K562 (cell line): ENCODE results near the gene CACNA2D2. TPM values are rescaled to one million over a fixed set of nuclear protein-coding genes. Genes with fewer than 3 reads are reported as not detected.
A peak's percentile ranks its signal among the peaks of the same experiment; 100 is the strongest.

Source experiments
- ATAC-seq: fragments of 200-7000 bp; cut with Tn5 transposase; 3 replicates; pipeline ENCODE4 v1.9.1; 2020; ENCODE audit warnings: moderate library complexity
- BruUV-seq: library from RNA; stranded (reverse); fragments of 400-500 nt; replicated peaks from 2 replicates; lab custom pipeline; 2021; lab: Mats Ljungman, UMichigan
- CTCF ChIA-PET: fragments of 300-600 bp; formaldehyde crosslinking; extraction: SDS; loops from one replicate; lab custom pipeline; 2021; ENCODE audit warnings: low intra/inter-chr PET ratio; lab: Yijun Ruan, JAX
- POLR2A ChIA-PET: fragments of 300-600, 350-650 bp; sonication (Branson Sonifier 250); formaldehyde crosslinking; extraction: SDS; loops from one replicate; lab custom pipeline; 2021; ENCODE audit warnings: antibody characterized with exemption, inconsistent platforms; lab: Yijun Ruan, JAX
- DNase-seq, 4 experiments: peaks; one replicate each; pipeline versions ENCODE4 v3.0.0 to v3.0.0-alpha.2; 2011 to 2018; ENCODE audit warnings: low spot score in 3 of 4, mixed read lengths in 3 of 4; ENCODE audit errors: extremely low read depth in 1 of 4
- FAIRE-seq: peaks from 2 replicates; lab custom pipeline; 2011; peaks lifted over from hg19 to GRCh38; lab: Jason Lieb, UNC
- H2AFZ ChIP-seq: 2 replicates; pipeline ENCODE4 v1.6.0; 2011; ENCODE audit warnings: low read depth, low read length, control low read depth, inconsistent platforms
- H3K27ac ChIP-seq: fragments of 200-600 bp; 3 replicates; pipeline ENCODE4 v1.8.0; 2011; ENCODE audit warnings: low read depth, mild to moderate bottlenecking, control low read depth, inconsistent platforms, low read length, moderate library complexity, mixed read lengths; ENCODE audit errors: extremely low read depth
- H3K27me3 ChIP-seq, 2 experiments: fragments of 300-600 bp in 1 of 2; 2 replicates in 1 of 2; 3 replicates in 1 of 2; pipeline versions ENCODE4 v1.6.0 to v1.8.0; 2011; ENCODE audit warnings: inconsistent platforms in 2 of 2, low read length in 2 of 2, mild to moderate bottlenecking in 1 of 2, mixed read lengths in 1 of 2, moderate library complexity in 1 of 2; ENCODE audit not compliant: control insufficient read depth in 2 of 2, insufficient read depth in 2 of 2
- H3K36me3 ChIP-seq: fragments of 300-600 bp; 3 replicates; pipeline ENCODE4 v1.8.0; 2011; ENCODE audit warnings: mild to moderate bottlenecking, low read length, inconsistent platforms; ENCODE audit not compliant: control insufficient read depth, insufficient read depth
- H3K4me1 ChIP-seq, 2 experiments: fragments of 200-600 bp in 1 of 2; replicated peaks in 1 of 2; 2 replicates in 1 of 2; 3 replicates in 1 of 2; pipeline versions ENCODE4 v1.5.1 to v1.8.0; 2011; ENCODE audit warnings: inconsistent platforms in 2 of 2, low read length in 2 of 2, mild to moderate bottlenecking in 1 of 2, mixed read lengths in 1 of 2, moderate library complexity in 1 of 2; ENCODE audit not compliant: control insufficient read depth in 2 of 2, insufficient read depth in 2 of 2
- H3K4me2 ChIP-seq: 2 replicates; pipeline ENCODE4 v1.6.1; 2011; ENCODE audit warnings: low read length, control low read depth, inconsistent platforms, mixed read lengths; ENCODE audit not compliant: insufficient read depth
- H3K4me3 ChIP-seq: fragments of 200-600 bp; sonication (generic), shearing (Covaris generic); 2 replicates; pipeline ENCODE4 v1.5.1; 2016; ENCODE audit warnings: control low read depth, inconsistent platforms
- H3K79me2 ChIP-seq: fragments of 200-600 bp; 3 replicates; pipeline ENCODE4 v1.8.0; 2011; ENCODE audit warnings: low read length, inconsistent platforms; ENCODE audit not compliant: control insufficient read depth, insufficient read depth
- H3K9ac ChIP-seq, 2 experiments: 2 replicates each; pipeline versions ENCODE4 v1.6.0 to v1.6.1; 2011; ENCODE audit warnings: low read depth in 2 of 2, low read length in 2 of 2, control low read depth in 1 of 2, inconsistent platforms in 1 of 2, mild to moderate bottlenecking in 1 of 2, mixed read lengths in 1 of 2; ENCODE audit not compliant: insufficient read depth in 1 of 2
- H3K9me1 ChIP-seq: one replicate; pipeline ENCODE4 v1.6.0; 2011; ENCODE audit warnings: inconsistent platforms, mild to moderate bottlenecking, low read length, moderate library complexity; ENCODE audit not compliant: control insufficient read depth, insufficient read depth
- H3K9me3 ChIP-seq: replicated peaks from 2 replicates; pipeline ENCODE4 v1.5.1; 2011; ENCODE audit warnings: low read depth, low read length, inconsistent platforms; ENCODE audit not compliant: control insufficient read depth, insufficient read depth
- H4K20me1 ChIP-seq: replicated peaks from 2 replicates; pipeline ENCODE4 v1.6.1; 2011; ENCODE audit warnings: low read length, inconsistent platforms, mixed read lengths; ENCODE audit not compliant: control insufficient read depth, insufficient read depth
- ARHGAP35 ChIP-seq: fragments of 450-650 bp; IDR thresholded peaks from 2 replicates; pipeline ENCODE4 v1.6.1; 2018; ENCODE audit not compliant: partially characterized antibody
- CTCF ChIP-seq, 3 experiments: IDR thresholded peaks in 2 of 3; conservative IDR thresholded peaks in 1 of 3; 2 replicates each; pipeline ENCODE4 v1.5.1; 2011 to 2012; ENCODE audit warnings: low read length in 3 of 3, mild to moderate bottlenecking in 3 of 3, control low read depth in 2 of 3, improper control_type of control experiment in 1 of 3, inconsistent platforms in 1 of 3, low read depth in 1 of 3, mixed read lengths in 1 of 3, moderate library complexity in 1 of 3; ENCODE audit not compliant: insufficient read depth in 2 of 3
- ETV5 ChIP-seq: sonication (generic); formaldehyde crosslinking; IDR thresholded peaks from 2 replicates; pipeline ENCODE4 v1.4.0; 2020; ENCODE audit warnings: low read depth, mild to moderate bottlenecking, missing genetic modification reagents
- ZBTB33 ChIP-seq: sonication (generic); formaldehyde crosslinking; IDR thresholded peaks from 2 replicates; pipeline ENCODE4 v1.8.1; 2023; ENCODE audit warnings: mild to moderate bottlenecking, missing genetic modification reagents
- WGBS: fragments of 100-300 bp; shearing (Covaris generic); methylation state at CpG from one replicate; pipeline ENCODE4 v1.1.6; 2016; ENCODE audit warnings: low coverage, mixed read lengths; ENCODE audit not compliant: insufficient coverage; ENCODE audit errors: missing lambda C conversion rate; 5-methylcytosine and 5-hydroxymethylcytosine counted together
- in situ Hi-C: fragments of 300-500 bp; cut with MboI; formaldehyde crosslinking; loops from 4 replicates; pipeline ENCODE4 v1.15.0; 2018; ENCODE audit warnings: inconsistent platforms, mixed read lengths
- intact Hi-C: fragments of 100-400 bp; cut with micrococcal nuclease; formaldehyde crosslinking; loops from 2 replicates; pipeline ENCODE4 v1.14.2; 2022
- polyA plus RNA-seq, 8 experiments: library from polyadenylated mRNA; depleted of rRNA in 4 of 8; stranded (reverse) in 5 of 8; unstranded in 3 of 8; fragments of >200 nt; fragmentation: Nextera tagmentation in 2 of 8; fragmentation: Illumina TruSeq in 1 of 8; extraction: Ambion mirVana in 2 of 8; extraction: Trizol in 1 of 8; gene quantifications; 2 replicates each; pipeline versions ENCODE4 v1.2.1 to v1.2.3, GENCODE V29; 2011 to 2014; ENCODE audit warnings: inconsistent platforms in 1 of 8, missing spikeins in 1 of 8
- total RNA-seq, 7 experiments: library from RNA; depleted of rRNA in 6 of 7; stranded (reverse); fragments of >200 nt in 6 of 7; fragmentation: Illumina TruSeq in 2 of 7; extraction: Trizol in 2 of 7; gene quantifications; 2 replicates each; pipeline versions ENCODE4 v1.2.1 to v1.2.3, GENCODE V29; 2011 to 2021; ENCODE audit warnings: low replicate concordance in 1 of 7

Gene CACNA2D2
- total and polyA plus RNA-seq, 9 of the 15 experiments (the other 6 are each of a cell fraction or from before 2014, with no cell fraction given) = 0.11 to 0.58 (median 0.36) TPM; not detected in 2

DNA sequence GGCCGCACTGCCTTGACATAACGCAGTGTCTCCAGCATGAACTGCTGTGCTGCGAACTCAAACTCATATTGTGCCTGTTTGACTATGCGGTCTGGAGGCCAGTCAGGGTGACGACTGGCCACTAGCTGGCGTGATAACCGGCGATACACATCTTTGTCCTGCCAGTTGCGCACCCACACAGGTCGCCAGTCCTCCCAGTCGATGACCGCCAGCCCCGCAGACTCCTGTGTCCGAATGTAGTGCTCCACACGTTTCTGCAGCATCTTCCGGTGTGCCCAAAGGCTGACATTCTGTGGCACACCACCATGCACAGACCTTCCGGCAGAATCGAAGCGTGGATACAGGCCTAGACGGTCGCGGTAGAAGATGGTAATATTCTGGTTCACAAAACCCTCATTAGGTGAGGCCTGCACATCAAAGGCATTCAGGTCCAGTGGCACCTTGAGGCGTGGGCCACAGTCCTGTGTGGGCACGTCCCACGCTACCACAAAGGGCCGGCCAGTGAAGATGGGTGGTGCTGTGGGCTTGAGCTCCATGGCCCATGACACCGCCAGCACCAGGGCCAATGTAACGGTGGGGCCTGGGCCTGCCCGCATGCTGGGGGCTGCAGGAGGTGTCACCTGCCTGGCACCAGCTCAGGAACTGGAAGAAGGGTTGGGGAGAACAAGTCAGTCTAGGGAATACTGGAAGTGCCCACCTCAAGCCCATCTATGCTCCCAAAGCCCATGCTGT is 183.4 kb downstream of the CACNA2D2 start:
- Histone ChIP-seq H3K4me2 (peak overlapping the region; percentile 90), H3K9me1 (no peaks in the 10 kb centered on the region), H2AFZ (no peak overlapping the region), H3K4me1 (peaks cover 36 to 80% of the 10 kb centered on the region in 2 experiments), H3K27me3 (no peaks in the 10 kb centered on the region), H3K9ac (peak overlapping the region; percentile 98), H3K79me2 (peaks cover 22% of the 10 kb centered on the region), H3K4me3 (peak overlapping the region; percentile 81), H3K9me3 (no peaks in the 10 kb centered on the region), H3K27ac (peak overlapping the region; percentile 100; the same call in 1 of the 3 replicates), H4K20me1 (no peaks in the 10 kb centered on the region), H3K36me3 (peaks cover 29% of the 10 kb centered on the region; the same call in 2 of the 3 replicates)
- BruUV-seq = no TSS peak
- ATAC-seq (no peak), DNase-seq (no peak), FAIRE-seq (peak; percentile 32)
- ChIA-PET CTCF (no interaction called here), POLR2A (interaction anchor here (0.9 to 1.2 kb wide), 3 partner anchors 8 to 58 kb away, joined by 4 to 5 read pairs (median 4); partner anchors contain the start of gene TUSC2)
- intact Hi-C loops = no loop called here
- in situ Hi-C loops = no loop called here
- WGBS = 76% methylated on average over 19 of the region's 29 CpGs
- TF ChIP-seq ZBTB33 (CRISPR knock-in tag) (peak; percentile 80; the same call in 1 of the 2 replicates), CTCF (IDR thresholded peaks at IDR 0.05 in 2 of 3, conservative IDR thresholded peaks at IDR 0.05 in 1 of 3; ENCODE audit: insufficient read depth in 2 of 3, low read depth in 1 of 3, low read length in 3 of 3) (0 out of 6 replicates have a peak, but pooled peaks of 2 of the 3 experiments have one; percentile 5 to 14), ETV5 (0 out of 2 replicates have a peak, but pooled peaks have one; percentile 2), ARHGAP35 (no peak)
